ENCODE results near the gene HARBI1. TPM values are rescaled to one million over a fixed set of nuclear protein-coding genes. Genes with fewer than 3 reads are reported as not detected.

The HARBI1 gene, protein sequence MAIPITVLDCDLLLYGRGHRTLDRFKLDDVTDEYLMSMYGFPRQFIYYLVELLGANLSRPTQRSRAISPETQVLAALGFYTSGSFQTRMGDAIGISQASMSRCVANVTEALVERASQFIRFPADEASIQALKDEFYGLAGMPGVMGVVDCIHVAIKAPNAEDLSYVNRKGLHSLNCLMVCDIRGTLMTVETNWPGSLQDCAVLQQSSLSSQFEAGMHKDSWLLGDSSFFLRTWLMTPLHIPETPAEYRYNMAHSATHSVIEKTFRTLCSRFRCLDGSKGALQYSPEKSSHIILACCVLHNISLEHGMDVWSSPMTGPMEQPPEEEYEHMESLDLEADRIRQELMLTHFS
- 3.3 and 4.3 TPM in 2 replicates for total RNA-seq

GRCh38 chr11:46617134-46617971 lies at the start of gene HARBI1, which contains the start of gene ATG13:
Gene HARBI1 (minus strand): TSS chr11:46617227. CDS start chr11:46616237, 990 bp downstream.
Gene ATG13 (plus strand): TSS chr11:46617553. CDS start chr11:46644292, 26,739 bp downstream.

DNA sequence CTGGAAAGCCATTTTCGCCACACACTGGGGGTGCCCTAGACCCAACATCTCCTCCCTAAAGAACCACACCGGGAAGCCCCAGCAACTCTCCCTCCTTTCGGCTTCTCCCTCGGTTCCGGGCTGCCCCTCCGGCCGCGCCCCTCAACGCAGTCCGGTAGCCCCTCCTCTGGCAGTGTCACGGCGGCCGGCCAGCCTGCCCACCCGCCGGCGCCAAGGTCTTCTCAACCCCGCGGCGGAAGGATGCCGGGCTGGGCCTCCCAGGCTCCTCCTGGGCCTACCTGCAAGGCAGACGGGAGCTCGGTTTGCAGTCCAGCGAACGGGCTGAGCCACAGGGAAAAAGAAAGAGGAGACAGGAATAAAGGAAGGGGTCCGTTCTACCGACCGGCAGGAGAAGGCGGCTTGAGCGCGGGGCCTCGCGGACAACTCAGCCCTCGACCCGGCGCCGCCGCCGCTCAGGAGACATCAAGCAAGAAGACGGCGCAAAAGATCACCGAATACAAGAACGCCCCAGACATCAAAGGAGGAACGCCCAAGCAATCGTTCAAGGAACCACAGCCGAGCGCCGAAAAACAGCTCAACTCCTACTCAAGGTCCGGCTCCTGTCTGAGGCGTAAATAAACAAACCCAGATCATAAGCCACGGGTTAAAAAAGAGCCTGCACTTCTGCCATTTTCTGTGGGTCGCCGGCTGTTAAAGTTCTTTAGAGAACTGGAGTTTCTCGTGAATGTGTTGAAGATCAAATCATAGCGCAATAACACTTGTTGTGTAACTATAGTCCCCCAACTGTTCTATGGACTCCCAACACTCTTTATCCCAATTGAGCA lies 23.3 kb downstream of the HARBI1 start, which contains the start of gene AMBRA1:
Gene AMBRA1 (minus strand): TSS at position 474 of the 824 bp plus-strand sequence. CDS start 45,643 bp downstream, outside the sequence.

Other genes with a start within 250 kb of the HARBI1 start
- gene MDK, start 235.6 kb downstream of the HARBI1 start, total RNA-seq: 50.0 and 60.6 TPM in 2 replicates
- 0.07 and 0.13 TPM in 2 replicates for gene CHRM4, start 225.5 kb downstream of the HARBI1 start, total RNA-seq
- 19.1 and 31.6 TPM in 2 replicates for gene AMBRA1, start 23.2 kb downstream of the HARBI1 start, total RNA-seq
- 47.6 and 55.6 TPM in 2 replicates for gene ATG13, start 326 bp upstream of the HARBI1 start, total RNA-seq
- 29.3 and 34.5 TPM in 2 replicates for gene ARHGAP1, start 83.4 kb upstream of the HARBI1 start, total RNA-seq
- gene ZNF408, start 83.8 kb upstream of the HARBI1 start, total RNA-seq: 6.7 and 8.9 TPM in 2 replicates
- gene F2, start 102.0 kb upstream of the HARBI1 start, total RNA-seq: not detected in 2 replicates
- gene CKAP5, start 229.1 kb upstream of the HARBI1 start, total RNA-seq: 124 and 152 TPM in 2 replicates